Ovary (tissue), 3 donors: ENCODE data around the gene SDK1.

Source experiments
- POLR2A ChIP-seq: fragments of 450-650 bp; IDR thresholded peaks from one replicate; pipeline ENCODE4 v1.6.1; 2017; ENCODE audit warnings: antibody characterized with exemption, mild to moderate bottlenecking, moderate library complexity
- TF ChIP-seq, protein P1 (sequence below), 3 donors: fragments of 450-650 bp in 2 of 3; fragments of 200-600 bp in 1 of 3; IDR thresholded peaks; one replicate each; pipeline versions ENCODE4 v1.5.1 to v1.8.0; 2016 to 2022; ENCODE audit warnings: antibody characterized with exemption in 3 of 3, mild to moderate bottlenecking in 1 of 3
- donor health status: DM: no; HTN: no; CAD: no.

GRCh38 chr7:3336042-3336665 lies 35.1 kb downstream of the SDK1 start:
- TF ChIP-seq POLR2A: no peak
- TF ChIP-seq, protein P1, sequence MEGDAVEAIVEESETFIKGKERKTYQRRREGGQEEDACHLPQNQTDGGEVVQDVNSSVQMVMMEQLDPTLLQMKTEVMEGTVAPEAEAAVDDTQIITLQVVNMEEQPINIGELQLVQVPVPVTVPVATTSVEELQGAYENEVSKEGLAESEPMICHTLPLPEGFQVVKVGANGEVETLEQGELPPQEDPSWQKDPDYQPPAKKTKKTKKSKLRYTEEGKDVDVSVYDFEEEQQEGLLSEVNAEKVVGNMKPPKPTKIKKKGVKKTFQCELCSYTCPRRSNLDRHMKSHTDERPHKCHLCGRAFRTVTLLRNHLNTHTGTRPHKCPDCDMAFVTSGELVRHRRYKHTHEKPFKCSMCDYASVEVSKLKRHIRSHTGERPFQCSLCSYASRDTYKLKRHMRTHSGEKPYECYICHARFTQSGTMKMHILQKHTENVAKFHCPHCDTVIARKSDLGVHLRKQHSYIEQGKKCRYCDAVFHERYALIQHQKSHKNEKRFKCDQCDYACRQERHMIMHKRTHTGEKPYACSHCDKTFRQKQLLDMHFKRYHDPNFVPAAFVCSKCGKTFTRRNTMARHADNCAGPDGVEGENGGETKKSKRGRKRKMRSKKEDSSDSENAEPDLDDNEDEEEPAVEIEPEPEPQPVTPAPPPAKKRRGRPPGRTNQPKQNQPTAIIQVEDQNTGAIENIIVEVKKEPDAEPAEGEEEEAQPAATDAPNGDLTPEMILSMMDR (IDR thresholded peaks at IDR 0.05): no peak
